Measurements from ENCODE around the gene GHRHR. TPM values are rescaled to one million over a fixed set of nuclear protein-coding genes. Genes with fewer than 3 reads are reported as not detected.

The GHRHR gene
- total and polyA plus RNA-seq, 2 of the 4 experiments (the other 2 are of a cell fraction): not detected

DNA sequence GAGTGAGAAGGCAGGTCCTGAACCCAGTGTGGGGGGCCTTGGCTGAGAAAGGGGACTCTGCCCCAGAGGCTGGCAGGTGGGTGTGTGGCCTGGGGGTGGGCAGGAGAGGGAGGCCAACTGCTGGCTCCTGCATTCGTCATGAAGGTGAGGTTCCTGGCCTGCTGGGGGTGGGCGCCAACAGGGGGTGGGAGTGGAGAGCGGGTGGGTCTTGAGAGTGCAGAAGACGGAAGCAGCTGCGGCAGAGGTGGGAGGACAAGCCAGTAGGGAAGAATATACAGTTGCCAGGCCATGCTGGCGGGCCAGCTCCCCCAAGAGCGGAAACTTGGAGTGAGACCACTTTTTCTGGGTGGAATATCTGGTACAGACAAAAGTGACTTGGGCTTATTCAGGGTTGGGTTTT is 23.4 kb downstream of the GHRHR start:
- no peaks in the 10 kb centered on the region for H3K36me3 ChIP-seq (ENCODE audit: control insufficient read depth, insufficient read depth, low read length)
- no peak overlapping the region for H2BK20ac ChIP-seq (ENCODE audit: low read depth, low read length)
- no TSS peak for BruUV-seq (replicated peaks)
- H4K8ac ChIP-seq (ENCODE audit: low read depth in 2 of 2, low read length in 2 of 2): no peak overlapping the region
- 83% methylated on average over 3 of the region's 7 CpGs; no CpG with 5 or more reads in 1 of the 2 experiments for WGBS, 2 experiments (ENCODE audit: extremely low coverage in 2 of 2, insufficient read length in 1 of 2)
- H3K4me1 ChIP-seq (ENCODE audit: control insufficient read depth, insufficient read depth, low read length): no peaks in the 10 kb centered on the region
- H3K4me3 ChIP-seq (ENCODE audit: insufficient read depth, low read depth, low read length): no peak overlapping the region
- H2BK15ac ChIP-seq (ENCODE audit: low read depth, low read length): no peak overlapping the region
- ATAC-seq (ENCODE audit: low read depth) (no peak), DNase-seq (no peak)
- CTCF ChIA-PET: no interaction called here
- H2AK9ac ChIP-seq (replicated peaks; ENCODE audit: low read depth, low read length, poor library complexity): no peak overlapping the region
- H3K18ac ChIP-seq (ENCODE audit: low read depth, low read length): no peak overlapping the region
- no peaks in the 10 kb centered on the region for H3K79me1 ChIP-seq (ENCODE audit: low read depth in 1 of 2, low read length in 2 of 2)
- H3K27me3 ChIP-seq (ENCODE audit: control insufficient read depth, insufficient read depth, low read length): peaks cover 21% of the 10 kb centered on the region
- no peak overlapping the region for H3K14ac ChIP-seq (replicated peaks; ENCODE audit: low read depth, low read length)
- no peak overlapping the region for H3K23ac ChIP-seq (ENCODE audit: low read depth, low read length)
- no peak overlapping the region for H3K9ac ChIP-seq (ENCODE audit: low read depth, low read length)
- no peak overlapping the region for H3K4me2 ChIP-seq (ENCODE audit: low read depth, low read length)
- no peak for TF ChIP-seq RFX5 (IDR thresholded peaks at IDR 0.05; ENCODE audit: low read depth, low read length)
- TF ChIP-seq FOS (IDR thresholded peaks at IDR 0.05; ENCODE audit: low read depth, low read length): no peak
- TF ChIP-seq, protein P1, sequence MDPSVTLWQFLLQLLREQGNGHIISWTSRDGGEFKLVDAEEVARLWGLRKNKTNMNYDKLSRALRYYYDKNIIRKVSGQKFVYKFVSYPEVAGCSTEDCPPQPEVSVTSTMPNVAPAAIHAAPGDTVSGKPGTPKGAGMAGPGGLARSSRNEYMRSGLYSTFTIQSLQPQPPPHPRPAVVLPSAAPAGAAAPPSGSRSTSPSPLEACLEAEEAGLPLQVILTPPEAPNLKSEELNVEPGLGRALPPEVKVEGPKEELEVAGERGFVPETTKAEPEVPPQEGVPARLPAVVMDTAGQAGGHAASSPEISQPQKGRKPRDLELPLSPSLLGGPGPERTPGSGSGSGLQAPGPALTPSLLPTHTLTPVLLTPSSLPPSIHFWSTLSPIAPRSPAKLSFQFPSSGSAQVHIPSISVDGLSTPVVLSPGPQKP (IDR thresholded peaks at IDR 0.05; ENCODE audit: borderline replicate concordance, low read depth, low read length): no peak
- no peak for TF ChIP-seq BHLHE40 (IDR thresholded peaks at IDR 0.05; ENCODE audit: low read depth, low read length)
- no peak for TF ChIP-seq CHD1 (IDR thresholded peaks at IDR 0.05; ENCODE audit: low read depth, low read length)
- TF ChIP-seq, protein P2, sequence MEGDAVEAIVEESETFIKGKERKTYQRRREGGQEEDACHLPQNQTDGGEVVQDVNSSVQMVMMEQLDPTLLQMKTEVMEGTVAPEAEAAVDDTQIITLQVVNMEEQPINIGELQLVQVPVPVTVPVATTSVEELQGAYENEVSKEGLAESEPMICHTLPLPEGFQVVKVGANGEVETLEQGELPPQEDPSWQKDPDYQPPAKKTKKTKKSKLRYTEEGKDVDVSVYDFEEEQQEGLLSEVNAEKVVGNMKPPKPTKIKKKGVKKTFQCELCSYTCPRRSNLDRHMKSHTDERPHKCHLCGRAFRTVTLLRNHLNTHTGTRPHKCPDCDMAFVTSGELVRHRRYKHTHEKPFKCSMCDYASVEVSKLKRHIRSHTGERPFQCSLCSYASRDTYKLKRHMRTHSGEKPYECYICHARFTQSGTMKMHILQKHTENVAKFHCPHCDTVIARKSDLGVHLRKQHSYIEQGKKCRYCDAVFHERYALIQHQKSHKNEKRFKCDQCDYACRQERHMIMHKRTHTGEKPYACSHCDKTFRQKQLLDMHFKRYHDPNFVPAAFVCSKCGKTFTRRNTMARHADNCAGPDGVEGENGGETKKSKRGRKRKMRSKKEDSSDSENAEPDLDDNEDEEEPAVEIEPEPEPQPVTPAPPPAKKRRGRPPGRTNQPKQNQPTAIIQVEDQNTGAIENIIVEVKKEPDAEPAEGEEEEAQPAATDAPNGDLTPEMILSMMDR (conservative IDR thresholded peaks at IDR 0.05; ENCODE audit: low read depth, low read length): no peak
- TF ChIP-seq CEBPB (IDR thresholded peaks at IDR 0.05; ENCODE audit: low read depth, low read length): no peak
- no peak for TF ChIP-seq MAFK (IDR thresholded peaks at IDR 0.05; ENCODE audit: low read depth, low read length)
- TF ChIP-seq RAD21 (IDR thresholded peaks at IDR 0.05; ENCODE audit: low read length): no peak
- TF ChIP-seq, protein P3, sequence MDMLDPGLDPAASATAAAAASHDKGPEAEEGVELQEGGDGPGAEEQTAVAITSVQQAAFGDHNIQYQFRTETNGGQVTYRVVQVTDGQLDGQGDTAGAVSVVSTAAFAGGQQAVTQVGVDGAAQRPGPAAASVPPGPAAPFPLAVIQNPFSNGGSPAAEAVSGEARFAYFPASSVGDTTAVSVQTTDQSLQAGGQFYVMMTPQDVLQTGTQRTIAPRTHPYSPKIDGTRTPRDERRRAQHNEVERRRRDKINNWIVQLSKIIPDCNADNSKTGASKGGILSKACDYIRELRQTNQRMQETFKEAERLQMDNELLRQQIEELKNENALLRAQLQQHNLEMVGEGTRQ (IDR thresholded peaks at IDR 0.05; ENCODE audit: low read depth, low read length): no peak
- no peak for TF ChIP-seq MAZ (IDR thresholded peaks at IDR 0.05; ENCODE audit: borderline replicate concordance, low read depth, low read length)
- TF ChIP-seq POLR2A (IDR thresholded peaks at IDR 0.05; ENCODE audit: low read depth, low read length): no peak
- no peak overlapping the region for H3K4ac ChIP-seq (ENCODE audit: low read depth, low read length)
- in situ Hi-C loops (cut with MboI; ENCODE audit: low sequenced_read_pairs) (no loop called here), intact Hi-C loops (cut with micrococcal nuclease) (no loop called here), dilution Hi-C loops (cut with HindIII; ENCODE audit: low sequenced_read_pairs, unreplicated experiment) (no loop called here)
- H2BK5ac ChIP-seq (ENCODE audit: low read depth, low read length, poor library complexity, severe bottlenecking): no peak overlapping the region
- no peak overlapping the region for H2BK120ac ChIP-seq (ENCODE audit: low read depth, low read length)
- no peaks in the 10 kb centered on the region for H3K9me1 ChIP-seq (ENCODE audit: insufficient read depth, low read length)
- no peak overlapping the region for H2AK5ac ChIP-seq (ENCODE audit: low read depth, low read length)
- no peak overlapping the region for H4K5ac ChIP-seq (ENCODE audit: low read depth, low read length)
- no peaks in the 10 kb centered on the region for H4K20me1 ChIP-seq (ENCODE audit: insufficient read depth, low read length)
- H4K91ac ChIP-seq (ENCODE audit: insufficient read depth, low read depth, low read length): no peak overlapping the region
- no peak overlapping the region for H2AFZ ChIP-seq (replicated peaks; ENCODE audit: low read length, poor library complexity)
- H3K27ac ChIP-seq (ENCODE audit: insufficient read depth, low read length): no peak overlapping the region
- H3K56ac ChIP-seq (ENCODE audit: extremely low read depth, insufficient read depth, low read length): no peak overlapping the region
- H3K9me3 ChIP-seq (ENCODE audit: control insufficient read depth, insufficient read depth, low read length): no peaks in the 10 kb centered on the region
- POLR2A ChIA-PET (ENCODE audit: unreplicated experiment): no interaction called here
